Mucosa of descending colon (tissue), 3 donors: ENCODE results near the gene HMGN4. TPM values are rescaled to one million over a fixed set of nuclear protein-coding genes. Genes with fewer than 3 reads are reported as not detected.

Experiments
- ATAC-seq: fragments of 200-7000 bp; cut with Tn5 transposase; one replicate; pipeline ENCODE4 v1.9.1; 2020; ENCODE audit warnings: mild to moderate bottlenecking, moderate library complexity
- DNase-seq, 3 donors: peaks; one replicate each; pipeline ENCODE4 v3.0.0-alpha.2; 2020
- H3K36me3 ChIP-seq: fragments of 200-600 bp; one replicate; pipeline ENCODE4 v1.8.0; 2021; ENCODE audit warnings: low read depth, mild to moderate bottlenecking
- H3K4me1 ChIP-seq: fragments of 200-600 bp; one replicate; pipeline ENCODE4 v1.8.0; 2021; ENCODE audit warnings: low read depth, mild to moderate bottlenecking
- H3K4me3 ChIP-seq: fragments of 200-600 bp; one replicate; pipeline ENCODE4 v1.8.0; 2021; ENCODE audit warnings: mild to moderate bottlenecking
- H3K9me3 ChIP-seq: fragments of 200-600 bp; one replicate; pipeline ENCODE4 v1.8.0; 2021; ENCODE audit warnings: mild to moderate bottlenecking
- CTCF ChIP-seq: fragments of 200-600 bp; IDR thresholded peaks from one replicate; pipeline ENCODE4 v1.8.0; 2022; ENCODE audit warnings: antibody characterized with exemption, mild to moderate bottlenecking
- intact Hi-C, 2 donors: fragments of 100-400 bp; cut with DNase I in 1 of 2; cut with micrococcal nuclease in 1 of 2; formaldehyde crosslinking; loops; one replicate each; pipeline versions ENCODE4 v1.11.0 to v1.11.1; 2022; cut with DNase I, micrococcal nuclease
- total RNA-seq, 3 donors: library from RNA; stranded (reverse); fragmentation: NEBNext Ultra II Directional in 2 of 3; extraction: Animal tissue kit (Norgen Biotek cat#: 25700) in 2 of 3; gene quantifications; one replicate each; pipeline versions ENCODE4 v1.2.1 to v1.2.4, GENCODE V29; 2021 to 2023
- donor health status: DM: no; HTN: no; CAD: no; lungs with moderate emphysema.
- donor health status: DM: no; HTN: no; CAD: no.
- donor health status: DM: no; HTN: yes; CAD: no.

HMGN4 gene
- total RNA-seq, 3 donors from 2014 or later, result 58.6 to 76.0 (median 68.2) TPM

GRCh38 chr6:26526928-26527327, 11.2 kb upstream of the HMGN4 start:
- Histone ChIP-seq H3K36me3 (no peaks in the 10 kb centered on the region), H3K9me3 (no peaks in the 10 kb centered on the region), H3K4me1 (no peaks in the 10 kb centered on the region), H3K4me3 (no peak overlapping the region)
- no peak for ATAC-seq
- intact Hi-C loops, result no loop called here
- DNase-seq, result no peak
- no peak for TF ChIP-seq CTCF

- Histone ChIP-seq H3K4me1 (no peaks in the 10 kb centered on the region), H3K36me3 (no peaks in the 10 kb centered on the region), H3K4me3 (no peak overlapping the region), H3K9me3 (no peaks in the 10 kb centered on the region)
- intact Hi-C loops, result no loop called here
- no peak for DNase-seq
- TF ChIP-seq CTCF, result no peak
- ATAC-seq, result no peak
These were observed 8.0 kb upstream of the HMGN4 start for GRCh38 chr6:26530203-26530602.

- H3K4me3 ChIP-seq, result no peak overlapping the region
- intact Hi-C loops, result no loop called here
- no peak for TF ChIP-seq CTCF
- ATAC-seq (no peak), DNase-seq (no peak)
- no peaks in the 10 kb centered on the region for H3K4me1 ChIP-seq
- H3K9me3 ChIP-seq, result no peaks in the 10 kb centered on the region
- no peaks in the 10 kb centered on the region for H3K36me3 ChIP-seq
These were observed 6.3 kb upstream of the HMGN4 start for GRCh38 chr6:26531897-26532296.

- Histone ChIP-seq H3K9me3 (no peaks in the 10 kb centered on the region), H3K4me3 (no peak overlapping the region), H3K36me3 (no peaks in the 10 kb centered on the region), H3K4me1 (peaks cover 4% of the 10 kb centered on the region)
- intact Hi-C loops, result no loop called here
- DNase-seq (peak; percentile 81 to 95 (median 82)), ATAC-seq (peak; percentile 66)
- no peak for TF ChIP-seq CTCF
These were observed 5.3 kb upstream of the HMGN4 start for GRCh38 chr6:26532699-26533531.

GRCh38 chr6:26533532-26533931, 4.6 kb upstream of the HMGN4 start:
- ATAC-seq (no peak), DNase-seq (no peak)
- intact Hi-C loops, result no loop called here
- H3K4me3 ChIP-seq, result no peak overlapping the region
- TF ChIP-seq CTCF, result no peak
- peaks cover 4% of the 10 kb centered on the region for H3K4me1 ChIP-seq
- no peaks in the 10 kb centered on the region for H3K9me3 ChIP-seq
- H3K36me3 ChIP-seq, result no peaks in the 10 kb centered on the region
